Right atrium auricular region (tissue), 2 donors: ENCODE measurements around the gene SORCS3. TPM values are rescaled to one million over a fixed set of nuclear protein-coding genes. Genes with fewer than 3 reads are reported as not detected.

Source experiments
- DNase-seq: peaks from one replicate; pipeline ENCODE4 v3.0.0-alpha.2; 2019; ENCODE audit warnings: low spot score
- H3K27ac ChIP-seq, 2 donors: fragments of 200-600 bp; sonication (generic); 1 replicate in 1 of 2; 2 replicates in 1 of 2; pipeline ENCODE4 v1.5.1; 2016 to 2019
- H3K27me3 ChIP-seq, 2 donors: fragments of 200-600 bp; sonication (generic); one replicate each; pipeline versions ENCODE4 v1.5.1 to v1.6.0; 2017 to 2019
- H3K36me3 ChIP-seq: fragments of 200-600 bp; sonication (generic); one replicate; pipeline ENCODE4 v1.5.1; 2016
- H3K4me1 ChIP-seq, 2 donors: fragments of 200-600 bp; sonication (generic); one replicate each; pipeline versions ENCODE4 v1.5.1 to v1.6.0; 2017 to 2019
- H3K4me3 ChIP-seq, 2 donors: fragments of 200-600 bp; sonication (generic); 1 replicate in 1 of 2; 2 replicates in 1 of 2; pipeline ENCODE4 v1.5.1; 2017 to 2019; ENCODE audit warnings: mild to moderate bottlenecking in 1 of 2, moderate library complexity in 1 of 2
- H3K9me3 ChIP-seq, 2 donors: fragments of 200-600 bp; sonication (generic); one replicate each; pipeline ENCODE4 v1.5.1; 2019
- CTCF ChIP-seq, 2 donors: fragments of 200-600 bp; sonication (generic); IDR thresholded peaks; one replicate each; pipeline ENCODE4 v1.5.1; 2019; ENCODE audit warnings: antibody characterized with exemption in 2 of 2
- total RNA-seq, 2 donors: library from RNA; depleted of rRNA; stranded (reverse); fragments of >200 nt; gene quantifications; one replicate each; pipeline ENCODE4 v1.1.0, GENCODE V29; 2016

Gene SORCS3
- total RNA-seq, 2 donors from 2014 or later, result 0.07 TPM; not detected in 1

GRCh38 chr10:104925232-104925851 lies 284.3 kb downstream of the SORCS3 start:
- DNase-seq, result no peak
- peak; percentile 45 to 73 for TF ChIP-seq CTCF (IDR thresholded peaks at IDR 0.05)
- H3K27me3 ChIP-seq, result no peaks in the 10 kb centered on the region
- no peaks in the 10 kb centered on the region for H3K36me3 ChIP-seq
- no peaks in the 10 kb centered on the region for H3K9me3 ChIP-seq
- H3K4me1 ChIP-seq, result no peaks in the 10 kb centered on the region
- no peak overlapping the region for H3K27ac ChIP-seq
- H3K4me3 ChIP-seq, result no peak overlapping the region

GRCh38 chr10:104928734-104929133 lies 287.6 kb downstream of the SORCS3 start:
- Histone ChIP-seq H3K4me1 (no peaks in the 10 kb centered on the region), H3K27me3 (no peaks in the 10 kb centered on the region), H3K4me3 (no peak overlapping the region), H3K36me3 (no peaks in the 10 kb centered on the region), H3K9me3 (no peaks in the 10 kb centered on the region), H3K27ac (no peak overlapping the region)
- TF ChIP-seq CTCF (IDR thresholded peaks at IDR 0.05), result no peak
- DNase-seq, result no peak

GRCh38 chr10:104931612-104932134 lies 290.6 kb downstream of the SORCS3 start:
- no peak overlapping the region for H3K27ac ChIP-seq
- H3K9me3 ChIP-seq, result no peaks in the 10 kb centered on the region
- no peaks in the 10 kb centered on the region for H3K36me3 ChIP-seq
- no peak for DNase-seq
- no peaks in the 10 kb centered on the region for H3K4me1 ChIP-seq
- no peaks in the 10 kb centered on the region for H3K27me3 ChIP-seq
- TF ChIP-seq CTCF (IDR thresholded peaks at IDR 0.05), result no peak
- H3K4me3 ChIP-seq, result no peak overlapping the region

GRCh38 chr10:104935656-104936055 lies 294.6 kb downstream of the SORCS3 start:
- H3K4me3 ChIP-seq, result no peak overlapping the region
- H3K36me3 ChIP-seq, result no peaks in the 10 kb centered on the region
- no peaks in the 10 kb centered on the region for H3K4me1 ChIP-seq
- H3K27me3 ChIP-seq, result no peaks in the 10 kb centered on the region
- no peak for TF ChIP-seq CTCF (IDR thresholded peaks at IDR 0.05)
- no peak for DNase-seq
- H3K9me3 ChIP-seq, result no peaks in the 10 kb centered on the region
- no peak overlapping the region for H3K27ac ChIP-seq

- no peak for TF ChIP-seq CTCF (IDR thresholded peaks at IDR 0.05)
- no peaks in the 10 kb centered on the region for H3K27me3 ChIP-seq
- H3K9me3 ChIP-seq, result no peaks in the 10 kb centered on the region
- H3K4me1 ChIP-seq, result no peaks in the 10 kb centered on the region
- H3K27ac ChIP-seq, result no peak overlapping the region
- no peak for DNase-seq
- H3K36me3 ChIP-seq, result no peaks in the 10 kb centered on the region
- H3K4me3 ChIP-seq, result no peak overlapping the region
Observed at GRCh38 chr10:104937567-104937966, 296.5 kb downstream of the SORCS3 start.

- H3K4me3 ChIP-seq, result no peak overlapping the region
- H3K27me3 ChIP-seq, result no peaks in the 10 kb centered on the region
- no peak for TF ChIP-seq CTCF (IDR thresholded peaks at IDR 0.05)
- no peaks in the 10 kb centered on the region for H3K9me3 ChIP-seq
- no peaks in the 10 kb centered on the region for H3K36me3 ChIP-seq
- no peak overlapping the region for H3K27ac ChIP-seq
- no peak for DNase-seq
- H3K4me1 ChIP-seq, result no peaks in the 10 kb centered on the region
Observed at GRCh38 chr10:104938031-104938430, 296.9 kb downstream of the SORCS3 start.
